ENCODE data around the gene EME2. TPM values are rescaled to one million over a fixed set of nuclear protein-coding genes. Genes with fewer than 3 reads are reported as not detected.

The EME2 gene
- total and polyA plus RNA-seq, 9 donors, result 0.83 to 19.2 (median 13.7) TPM

- Histone ChIP-seq H3K4me1 (ENCODE audit: insufficient read depth) (peaks cover 17% of the 10 kb centered on the region), H3K36me3 (no peaks in the 10 kb centered on the region), H3K4me3 (peak within 1 kb of the TSS; percentile 92), H3K27ac (peak within 1 kb of the TSS; percentile 57 to 77), H3K27me3 (no peaks in the 10 kb centered on the region), H3K9me3 (no peaks in the 10 kb centered on the region)
- DNase-seq, result peak; percentile 76 to 90 (median 84)
- 0 to 1% (median 0%) methylated on average over 52 to 108 of the region's 108 CpGs for whole genome bisulfite sequencing, 3 donors
- intact Hi-C loops (cut with DNase I), result no loop called here
- TF ChIP-seq EP300 (IDR thresholded peaks at IDR 0.05) (no peak), POLR2A (IDR thresholded peaks at IDR 0.05) (peak; percentile 30), CTCF (IDR thresholded peaks at IDR 0.05) (peak; percentile 16 to 62 (median 46))
Measured at GRCh38 chr16:1772908-1773702, 495 bp downstream of the EME2 start, which contains the start of gene MRPS34. MRPS34 (minus strand) TSS chr16:1773134; CDS start chr16:1773119, 15 bp downstream.

- intact Hi-C loops (cut with DNase I), result no loop called here
- Histone ChIP-seq H3K36me3 (no peaks in the 10 kb centered on the region), H3K9me3 (no peaks in the 10 kb centered on the region), H3K27me3 (no peaks in the 10 kb centered on the region), H3K4me3 (peak overlapping the region; percentile 92), H3K4me1 (ENCODE audit: insufficient read depth) (peaks cover 17% of the 10 kb centered on the region), H3K27ac (peak overlapping the region; percentile 57 to 77)
- DNase-seq, result no peak
- no peak for TF ChIP-seq POLR2A (IDR thresholded peaks at IDR 0.05)
- no peak for TF ChIP-seq EP300 (IDR thresholded peaks at IDR 0.05)
- no peak for TF ChIP-seq CTCF (IDR thresholded peaks at IDR 0.05)
- WGBS, 3 donors, result 12 to 16% (median 12%) methylated on average over 25 to 45 of the region's 45 CpGs
Measured at GRCh38 chr16:1773703-1774447, 1.3 kb downstream of the EME2 start.

GRCh38 chr16:1774448-1774780 lies 1.8 kb downstream of the EME2 start:
- Histone ChIP-seq H3K9me3 (no peaks in the 10 kb centered on the region), H3K27me3 (no peaks in the 10 kb centered on the region), H3K4me1 (ENCODE audit: insufficient read depth) (peaks cover 17% of the 10 kb centered on the region), H3K4me3 (no peak overlapping the region), H3K36me3 (no peaks in the 10 kb centered on the region), H3K27ac (no peak overlapping the region)
- intact Hi-C loops (cut with DNase I), result no loop called here
- DNase-seq, result no peak
- WGBS, 3 donors, result 80 to 88% (median 82%) methylated on average over 7 of the region's 7 CpGs
- no peak for TF ChIP-seq EP300 (IDR thresholded peaks at IDR 0.05)
- TF ChIP-seq POLR2A (IDR thresholded peaks at IDR 0.05), result no peak
- TF ChIP-seq CTCF (IDR thresholded peaks at IDR 0.05), result no peak

GRCh38 chr16:1775006-1775845 lies 2.6 kb downstream of the EME2 start:
- Histone ChIP-seq H3K4me1 (ENCODE audit: insufficient read depth) (peaks cover 17% of the 10 kb centered on the region), H3K27ac (no peak overlapping the region), H3K27me3 (no peaks in the 10 kb centered on the region), H3K36me3 (no peaks in the 10 kb centered on the region), H3K9me3 (no peaks in the 10 kb centered on the region), H3K4me3 (no peak overlapping the region)
- whole genome bisulfite sequencing, 3 donors, result 85 to 88% (median 86%) methylated on average over 29 to 30 of the region's 30 CpGs
- no peak for DNase-seq
- intact Hi-C loops (cut with DNase I), result no loop called here
- TF ChIP-seq POLR2A (IDR thresholded peaks at IDR 0.05) (no peak), CTCF (IDR thresholded peaks at IDR 0.05) (no peak), EP300 (IDR thresholded peaks at IDR 0.05) (no peak)
